SK-N-SH treated with all-trans-retinoic acid at 6 μM for 48 hours (cell line): ENCODE data around the gene LSAMP.

Experiments
- ATAC-seq: fragments of 200-7000 bp; cut with Tn5 transposase; 3 replicates; pipeline ENCODE4 v1.9.1; 2020; ENCODE audit warnings: mild to moderate bottlenecking, moderate library complexity
- ARNTL ChIP-seq: fragments of 450-650 bp; formaldehyde crosslinking; IDR thresholded peaks from 2 replicates; pipeline ENCODE4 v1.5.0; 2020; ENCODE audit warnings: low read depth, mild to moderate bottlenecking, moderate library complexity, borderline replicate concordance
- BACH2 ChIP-seq: fragments of 250-450 bp; sonication (Bioruptor Pico); IDR thresholded peaks from 2 replicates; pipeline ENCODE4 v1.9.0; 2021; ENCODE audit warnings: mild to moderate bottlenecking, borderline replicate concordance
- CREB5 ChIP-seq: fragments of 250-450 bp; sonication (Bioruptor Pico); IDR thresholded peaks from 2 replicates; pipeline ENCODE4 v1.5.1; 2020; ENCODE audit warnings: low read depth, mild to moderate bottlenecking, moderate library complexity
- CSDC2 ChIP-seq: fragments of 250-450 bp; sonication (Bioruptor Pico); IDR thresholded peaks from 2 replicates; pipeline ENCODE4 v1.5.0; 2020; ENCODE audit warnings: mild to moderate bottlenecking, moderate library complexity
- CSRNP3 ChIP-seq: fragments of 250-450 bp; sonication (Bioruptor Pico); IDR thresholded peaks from 2 replicates; pipeline ENCODE4 v1.5.1; 2021; ENCODE audit warnings: mild to moderate bottlenecking, moderate library complexity
- ESRRG ChIP-seq: fragments of 250-450 bp; sonication (Bioruptor Pico); IDR thresholded peaks from 2 replicates; pipeline ENCODE4 v1.6.1; 2021; ENCODE audit warnings: mild to moderate bottlenecking
- GLIS3 ChIP-seq: fragments of 250-450 bp; sonication (Bioruptor Pico); IDR thresholded peaks from 2 replicates; pipeline ENCODE4 v1.5.0; 2020; ENCODE audit warnings: mild to moderate bottlenecking, moderate library complexity
- ISL1 ChIP-seq: fragments of 250-450 bp; sonication (Bioruptor Pico); IDR thresholded peaks from 2 replicates; pipeline ENCODE4 v2.1.2; 2022; ENCODE audit warnings: mild to moderate bottlenecking, moderate library complexity
- OSR1 ChIP-seq: fragments of 250-450 bp; sonication (Bioruptor Pico); IDR thresholded peaks from 2 replicates; pipeline ENCODE4 v1.8.0; 2022; ENCODE audit warnings: moderate library complexity, mild to moderate bottlenecking, inconsistent platforms
- POU6F1 ChIP-seq: fragments of 250-450 bp; sonication (Bioruptor Pico); IDR thresholded peaks from 2 replicates; pipeline ENCODE4 v1.8.0; 2021; ENCODE audit warnings: low read depth, mild to moderate bottlenecking, moderate library complexity, borderline replicate concordance
- PPARA ChIP-seq: fragments of 250-450 bp; sonication (Bioruptor Pico); IDR thresholded peaks from 2 replicates; pipeline ENCODE4 v1.5.0; 2020; ENCODE audit warnings: mild to moderate bottlenecking, borderline replicate concordance
- RARB ChIP-seq: fragments of 250-450 bp; sonication (Bioruptor Pico); IDR thresholded peaks from 2 replicates; pipeline ENCODE4 v1.8.0; 2021; ENCODE audit warnings: mild to moderate bottlenecking, moderate library complexity
- SNAI2 ChIP-seq: fragments of 250-450 bp; sonication (Bioruptor Pico); IDR thresholded peaks from 2 replicates; pipeline ENCODE4 v1.5.0; 2020; ENCODE audit warnings: mild to moderate bottlenecking, moderate library complexity
- TOX ChIP-seq: fragments of 250-450 bp; sonication (Bioruptor Pico); IDR thresholded peaks from 2 replicates; pipeline ENCODE4 v1.8.0; 2021; ENCODE audit warnings: mild to moderate bottlenecking, moderate library complexity, borderline replicate concordance
- TSHZ2 ChIP-seq: fragments of 250-450 bp; sonication (Bioruptor Pico); IDR thresholded peaks from 2 replicates; pipeline ENCODE4 v1.5.0; 2020; ENCODE audit warnings: mild to moderate bottlenecking, moderate library complexity
- ZFP3 ChIP-seq: fragments of 250-450 bp; sonication (Bioruptor Pico); IDR thresholded peaks from 2 replicates; pipeline ENCODE4 v1.5.0; 2020; ENCODE audit warnings: mild to moderate bottlenecking, moderate library complexity
- ZFP30 ChIP-seq: fragments of 450-650 bp; formaldehyde crosslinking; IDR thresholded peaks from 2 replicates; pipeline ENCODE4 v1.5.0; 2022; ENCODE audit warnings: mild to moderate bottlenecking, moderate library complexity
- ZNF70 ChIP-seq: fragments of 450-650 bp; formaldehyde crosslinking; IDR thresholded peaks from 2 replicates; pipeline ENCODE4 v1.5.0; 2020; ENCODE audit warnings: mild to moderate bottlenecking, moderate library complexity
- TF ChIP-seq, protein P1 (sequence below): fragments of 250-450 bp; sonication (Bioruptor Pico); IDR thresholded peaks from 2 replicates; pipeline ENCODE4 v1.8.0; 2020; ENCODE audit warnings: mild to moderate bottlenecking, moderate library complexity, borderline replicate concordance

The LSAMP gene

DNA sequence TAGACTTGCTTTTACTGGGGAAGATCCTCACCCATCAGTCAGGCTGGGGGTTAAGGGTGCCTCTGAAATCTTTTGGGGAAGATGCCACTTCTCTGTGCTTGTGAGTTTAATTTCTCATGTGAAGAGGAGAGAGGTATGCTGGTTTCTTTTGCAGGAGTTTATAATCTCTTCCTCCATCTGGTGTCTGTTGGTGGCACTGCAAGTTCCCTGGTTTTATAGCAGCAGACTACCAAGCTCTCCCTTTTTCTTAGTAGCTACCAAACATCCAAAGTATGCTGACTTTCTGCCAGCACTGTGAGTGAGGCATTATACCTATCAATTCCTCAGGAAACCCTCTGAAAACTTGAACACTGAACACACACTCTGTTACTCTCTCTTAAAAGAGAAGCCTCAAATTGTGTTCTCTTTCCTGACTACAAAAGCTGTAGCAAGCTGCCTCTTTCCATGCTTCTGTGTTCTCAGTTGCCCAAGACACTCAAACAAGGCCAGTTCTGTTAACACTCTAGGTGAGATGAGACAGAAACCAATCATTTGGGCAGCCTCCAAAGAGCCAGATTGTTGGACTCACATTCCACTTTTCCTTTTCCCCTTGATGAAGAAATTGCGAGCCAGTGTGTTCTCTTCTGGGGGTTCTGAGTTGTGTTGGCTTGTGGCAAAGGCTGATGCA is 522.5 kb downstream of the LSAMP start (continued):
- TF ChIP-seq ZFP30 (CRISPR knock-in tag) (no peak), TOX (CRISPR knock-in tag) (no peak), GLIS3 (no peak)

GRCh38 chr3:115921711-115922110 is 523.6 kb downstream of the LSAMP start:
- ATAC-seq = no peak
- TF ChIP-seq TSHZ2 (CRISPR knock-in tag) = no peak

DNA sequence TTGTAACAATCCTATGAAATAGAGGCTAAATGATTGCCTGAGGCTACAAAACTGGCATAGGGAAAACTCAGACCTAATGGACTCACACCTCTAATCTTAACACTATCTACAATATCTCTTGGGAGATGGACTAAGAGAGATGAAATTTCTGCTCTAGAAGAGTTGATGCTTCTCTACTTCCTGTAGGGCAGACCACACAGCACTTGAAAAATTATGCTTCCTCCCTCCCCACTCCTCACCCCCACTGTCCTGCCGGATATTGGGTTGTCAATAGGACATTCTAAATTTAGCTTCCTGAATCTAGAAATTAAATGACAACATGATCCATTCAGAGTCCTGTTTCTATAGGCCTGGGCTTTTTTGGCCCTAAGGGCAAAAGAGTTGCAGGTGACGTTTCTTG is 526.4 kb downstream of the LSAMP start:
- ATAC-seq = no peak
- TF ChIP-seq CSDC2 (CRISPR knock-in tag) (no peak), CREB5 (no peak), OSR1 (CRISPR knock-in tag) (no peak), ZFP30 (CRISPR knock-in tag) (no peak), GLIS3 (no peak), ESRRG (CRISPR knock-in tag) (no peak), ZFP3 (CRISPR knock-in tag) (no peak), PPARA (CRISPR knock-in tag) (no peak), RARB (CRISPR knock-in tag) (no peak)

GRCh38 chr3:115916866-115917265 is 528.4 kb downstream of the LSAMP start:
- TF ChIP-seq ISL1 (CRISPR knock-in tag) = no peak
- TF ChIP-seq OSR1 (CRISPR knock-in tag) = no peak
- no peak for TF ChIP-seq CSDC2 (CRISPR knock-in tag)
- no peak for TF ChIP-seq POU6F1 (CRISPR knock-in tag)
- TF ChIP-seq ZNF70 (CRISPR knock-in tag) = no peak
- TF ChIP-seq, protein P1, sequence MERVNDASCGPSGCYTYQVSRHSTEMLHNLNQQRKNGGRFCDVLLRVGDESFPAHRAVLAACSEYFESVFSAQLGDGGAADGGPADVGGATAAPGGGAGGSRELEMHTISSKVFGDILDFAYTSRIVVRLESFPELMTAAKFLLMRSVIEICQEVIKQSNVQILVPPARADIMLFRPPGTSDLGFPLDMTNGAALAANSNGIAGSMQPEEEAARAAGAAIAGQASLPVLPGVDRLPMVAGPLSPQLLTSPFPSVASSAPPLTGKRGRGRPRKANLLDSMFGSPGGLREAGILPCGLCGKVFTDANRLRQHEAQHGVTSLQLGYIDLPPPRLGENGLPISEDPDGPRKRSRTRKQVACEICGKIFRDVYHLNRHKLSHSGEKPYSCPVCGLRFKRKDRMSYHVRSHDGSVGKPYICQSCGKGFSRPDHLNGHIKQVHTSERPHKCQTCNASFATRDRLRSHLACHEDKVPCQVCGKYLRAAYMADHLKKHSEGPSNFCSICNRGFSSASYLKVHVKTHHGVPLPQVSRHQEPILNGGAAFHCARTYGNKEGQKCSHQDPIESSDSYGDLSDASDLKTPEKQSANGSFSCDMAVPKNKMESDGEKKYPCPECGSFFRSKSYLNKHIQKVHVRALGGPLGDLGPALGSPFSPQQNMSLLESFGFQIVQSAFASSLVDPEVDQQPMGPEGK = no peak
- TF ChIP-seq PPARA (CRISPR knock-in tag) = no peak
- TF ChIP-seq CSRNP3 (CRISPR knock-in tag) = no peak
- no peak for TF ChIP-seq ARNTL (CRISPR knock-in tag)
- no peak for TF ChIP-seq TSHZ2 (CRISPR knock-in tag)
- no peak for TF ChIP-seq CREB5
- TF ChIP-seq ZFP3 (CRISPR knock-in tag) = no peak
- no peak for TF ChIP-seq SNAI2
- TF ChIP-seq TOX (CRISPR knock-in tag) = no peak
- no peak for TF ChIP-seq GLIS3
- TF ChIP-seq BACH2 (CRISPR knock-in tag) = no peak
- no peak for TF ChIP-seq ZFP30 (CRISPR knock-in tag)
- TF ChIP-seq ESRRG (CRISPR knock-in tag) = no peak
- no peak for ATAC-seq
